ENCODE results near the gene PLVAP.

PLVAP gene

DNA sequence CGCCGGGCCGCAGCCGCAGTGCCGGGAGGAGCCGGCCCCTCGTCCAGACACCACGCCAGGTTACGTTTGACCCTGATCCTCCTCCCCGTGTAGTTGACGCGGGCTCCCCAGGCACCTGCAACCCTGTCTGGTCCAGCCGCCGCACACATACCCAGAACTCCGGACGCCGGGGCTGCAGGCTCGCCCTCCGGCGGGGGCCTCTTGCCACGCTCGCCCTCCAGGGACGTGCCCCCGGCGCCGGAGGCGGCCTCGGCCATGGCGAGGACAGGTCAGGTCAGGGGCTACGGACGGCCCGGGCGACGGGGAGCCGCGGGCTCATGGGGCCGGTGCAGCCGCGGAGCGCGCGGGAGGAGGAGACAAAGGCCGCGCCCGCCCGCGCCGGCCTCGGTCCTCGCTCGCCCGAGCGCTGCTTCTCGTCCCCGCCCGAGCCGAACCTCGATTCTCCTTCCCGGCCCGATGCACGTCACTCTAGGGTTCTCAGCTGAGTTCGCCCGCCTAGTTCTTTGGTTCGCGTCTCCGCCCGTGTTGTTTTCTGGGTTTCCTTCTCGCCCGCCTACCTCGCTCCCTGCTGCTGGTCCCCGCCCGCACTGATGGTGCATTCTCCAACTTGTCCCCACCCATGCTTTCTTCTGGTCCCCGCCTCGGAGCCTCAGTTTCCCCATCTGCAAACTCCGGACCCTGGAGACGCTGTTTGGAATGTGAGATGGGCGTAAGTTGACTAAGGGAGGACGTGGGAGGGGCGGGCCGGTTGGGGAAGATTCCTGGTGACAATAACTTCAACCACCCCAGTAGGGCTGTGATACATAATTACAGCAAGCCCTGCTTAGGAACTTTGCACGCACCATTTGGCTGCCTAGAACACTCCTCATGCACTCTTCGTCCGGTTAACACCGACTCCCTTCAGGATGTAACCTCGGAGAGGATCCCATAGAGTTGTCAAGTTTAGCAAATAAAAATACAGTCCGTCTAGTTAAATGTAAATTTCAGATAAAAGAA is 42.4 kb downstream of the PLVAP start, which contains the start of gene ANO8:
ANO8 (minus strand) TSS at position 442 of the 996 bp plus-strand sequence; CDS start at position 257, 185 bp downstream.
- peak; percentile 98 for DNase-seq

DNA sequence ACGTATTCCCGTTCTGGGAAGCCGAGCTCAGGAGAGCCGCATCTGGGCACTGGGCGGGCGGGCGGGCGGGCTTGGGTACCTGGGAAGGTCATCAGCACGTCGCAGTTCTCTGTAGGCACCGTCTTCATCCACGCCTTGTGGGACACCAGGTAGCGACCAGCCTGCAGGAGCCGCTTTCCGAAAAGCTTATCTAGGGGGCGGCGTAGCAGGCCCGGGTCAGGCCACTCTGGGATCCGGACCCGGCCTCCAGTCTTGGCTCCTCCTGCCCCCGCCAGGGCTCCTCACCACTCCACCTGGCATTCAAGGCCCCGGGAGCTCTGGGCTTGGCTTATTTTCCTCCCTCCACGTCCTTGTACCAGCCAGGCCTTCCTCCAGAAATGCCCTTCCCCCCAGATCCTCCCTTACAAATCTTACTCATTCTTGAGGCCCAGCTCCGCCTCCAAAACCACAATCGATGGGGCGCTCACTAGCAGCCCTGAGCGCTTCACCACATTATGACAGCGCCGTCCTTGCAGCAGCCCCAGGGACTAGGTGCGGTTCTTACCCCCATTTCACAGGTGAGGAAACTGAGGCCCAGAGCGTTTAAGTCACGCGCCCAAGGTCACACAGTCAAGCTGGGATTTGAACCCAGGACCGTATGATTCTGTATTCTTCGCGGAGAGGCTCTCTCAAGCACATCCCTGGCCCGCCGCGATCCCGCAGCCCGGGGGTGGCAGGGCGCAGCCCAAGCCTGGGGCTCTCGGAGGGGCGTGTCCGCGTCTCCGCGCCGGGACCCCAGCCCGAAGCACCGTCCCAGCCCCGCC is 43.3 kb downstream of the PLVAP start:
- no peak for DNase-seq

GRCh38 chr19:17332677-17333581 is 44.2 kb downstream of the PLVAP start:
- DNase-seq, result no peak

DNA sequence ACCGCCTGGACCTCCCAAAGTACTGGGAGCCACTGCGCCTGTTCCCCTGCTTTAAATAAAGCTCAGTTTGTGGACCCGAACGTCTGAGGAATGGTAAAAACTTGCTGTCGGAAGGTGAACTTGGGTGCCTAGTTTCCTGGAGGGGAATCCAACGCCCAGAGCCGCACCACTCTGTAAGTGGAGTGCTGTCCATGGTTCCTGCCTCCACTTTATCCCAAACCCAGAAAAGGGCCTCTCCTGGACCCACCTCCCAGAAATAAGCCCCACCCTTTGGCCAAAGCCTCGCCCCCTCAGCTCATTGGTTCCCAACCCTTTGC is 44.8 kb downstream of the PLVAP start:
- DNase-seq, result no peak

DNA sequence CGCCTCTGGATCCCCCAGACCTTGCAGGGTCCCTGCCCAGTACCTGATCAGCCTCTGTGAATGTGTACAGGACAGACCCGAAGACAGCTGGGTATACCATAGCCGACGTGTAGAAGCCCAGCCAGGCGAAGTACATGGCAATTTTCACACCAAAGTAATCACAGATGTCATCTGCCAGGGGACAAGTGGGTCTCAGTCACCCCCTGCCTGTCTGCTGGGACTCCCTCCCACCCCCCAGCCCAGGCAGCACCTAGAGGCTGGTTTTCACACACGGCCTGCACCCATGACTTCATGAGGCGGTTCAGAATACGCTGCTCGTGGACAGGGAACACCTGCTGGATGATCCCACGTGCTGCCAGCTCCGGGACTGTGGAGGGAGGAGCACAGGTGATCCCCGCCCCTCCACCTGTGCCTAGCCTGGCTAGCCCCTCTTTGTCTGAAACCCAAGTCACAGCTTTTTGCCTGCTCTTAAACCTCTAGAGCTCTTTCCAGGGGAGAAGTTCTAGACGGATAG is 46.0 kb downstream of the PLVAP start:
- no peak for DNase-seq

DNA sequence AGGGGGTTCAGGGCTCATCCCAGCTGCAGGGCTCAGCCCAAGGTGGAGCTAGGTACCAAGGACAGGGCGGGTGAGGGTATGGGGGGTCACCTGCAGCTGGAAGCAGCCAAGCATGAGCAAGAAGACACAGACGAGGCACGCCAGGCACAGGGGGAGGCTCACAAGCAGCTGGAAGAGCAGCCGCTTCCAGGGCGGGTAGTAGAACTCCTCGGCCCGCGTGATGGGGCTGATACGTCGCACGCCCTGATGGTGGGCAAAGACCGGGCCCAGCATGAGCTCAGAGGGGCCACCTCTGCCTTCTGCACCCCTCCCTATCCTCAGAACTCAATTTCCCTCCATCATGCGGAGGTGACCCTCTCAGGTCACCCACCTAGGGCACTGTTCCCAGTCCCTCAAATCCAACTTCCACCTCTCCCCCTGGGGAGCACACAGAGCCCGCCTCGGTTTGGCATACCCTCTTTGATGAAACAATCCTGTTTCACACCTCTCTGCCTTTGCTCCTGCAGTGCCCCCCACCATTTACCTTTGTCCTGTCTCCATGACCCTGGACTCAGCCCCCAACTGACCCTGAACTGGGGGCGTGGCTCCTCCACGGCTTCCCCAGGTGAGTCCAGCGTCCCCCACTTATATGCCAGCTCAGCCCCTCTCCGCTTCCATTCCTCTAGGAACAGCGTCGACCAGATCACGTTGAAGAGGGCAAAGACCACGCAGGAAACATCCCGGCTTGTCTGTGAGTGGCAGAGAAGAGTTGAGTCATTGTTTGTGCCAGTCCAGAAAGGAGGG is 46.7 kb downstream of the PLVAP start:
- DNase-seq, result no peak

DNA sequence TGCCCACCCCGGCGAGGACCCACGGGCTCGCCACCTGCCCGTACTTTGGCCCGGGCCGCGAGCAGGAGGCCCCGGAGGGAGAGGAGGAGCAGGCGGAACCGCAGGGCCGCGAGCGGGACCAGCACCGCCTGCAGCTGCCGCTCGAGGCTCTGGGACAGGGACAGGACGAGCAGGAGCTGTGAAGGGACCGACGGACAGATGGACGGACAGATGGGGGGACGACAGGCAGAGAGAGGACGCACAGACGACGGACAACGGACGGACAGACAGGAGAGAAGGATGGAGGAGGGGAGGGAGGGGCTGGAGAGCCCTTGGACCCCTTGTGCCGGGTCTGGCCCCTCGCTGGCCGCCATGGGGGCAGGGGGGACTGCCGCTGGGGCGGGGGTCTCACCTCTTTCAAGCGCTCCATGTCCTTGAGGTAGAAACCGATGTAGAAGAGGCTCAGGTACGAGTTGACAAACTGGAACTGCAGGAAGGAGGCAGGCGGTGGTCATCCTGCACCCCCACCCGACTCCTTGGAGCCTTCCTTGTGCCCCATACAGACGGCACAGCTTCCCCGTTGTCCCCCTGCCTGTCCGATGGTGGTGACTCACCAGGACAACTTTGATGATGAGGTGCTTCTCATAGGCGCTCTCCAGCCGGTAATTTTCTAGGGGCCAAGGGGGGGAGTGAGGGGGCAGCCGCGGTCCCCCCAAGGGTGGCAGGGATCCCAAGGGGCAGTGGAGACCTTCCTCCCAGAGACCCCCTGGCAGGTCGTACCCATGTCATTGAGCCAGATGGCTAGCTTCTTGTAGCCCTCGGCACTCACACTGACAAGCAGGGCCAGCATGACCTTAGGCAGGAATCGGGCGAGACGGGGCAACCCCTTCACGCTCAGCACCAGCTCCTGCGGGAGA is 47.5 kb downstream of the PLVAP start:
- no peak for DNase-seq

DNA sequence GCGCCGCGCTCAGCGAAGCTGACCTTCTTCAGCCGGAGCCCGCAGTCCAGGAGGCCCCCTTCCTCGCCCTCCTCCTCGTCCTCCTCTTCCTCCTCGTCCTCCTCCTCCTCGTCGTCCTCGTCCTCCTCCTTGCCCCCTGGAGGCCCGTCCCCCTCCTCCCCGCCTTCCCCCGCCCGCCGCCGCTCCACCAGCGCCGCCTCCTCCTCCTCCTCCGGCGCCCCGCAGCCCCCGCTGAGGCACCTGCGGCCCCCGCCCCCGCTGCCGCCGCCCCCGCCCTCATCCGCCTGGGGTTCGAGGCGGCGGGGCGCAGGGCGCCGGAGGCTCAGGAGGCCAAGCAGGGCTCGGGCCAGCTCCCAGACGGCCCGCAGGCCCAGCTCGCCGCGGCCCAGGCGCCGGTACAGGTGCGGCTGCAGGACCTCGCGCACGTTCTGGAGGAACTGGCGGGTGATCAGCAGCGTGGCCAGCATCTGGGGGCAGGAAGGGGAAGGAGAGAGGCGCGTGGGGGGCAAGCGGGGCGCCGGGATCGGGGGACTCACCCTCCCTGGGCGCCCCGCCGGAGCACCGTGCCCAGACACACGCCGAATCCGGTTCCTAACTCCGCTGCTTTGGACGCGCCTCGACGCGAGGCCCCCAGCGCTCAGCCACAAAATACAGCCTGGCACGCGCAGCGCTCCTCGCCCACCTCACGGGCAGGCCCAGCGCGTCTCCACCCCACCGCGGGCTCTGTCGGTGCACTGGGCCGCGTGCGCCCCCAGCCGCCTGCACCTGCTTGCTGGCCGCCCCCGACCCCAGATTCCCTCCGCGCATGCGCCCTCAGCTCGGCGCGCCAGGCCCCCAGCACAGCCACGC is 48.4 kb downstream of the PLVAP start:
- DNase-seq, result peak; percentile 66

- peak; percentile 77 for DNase-seq
These were observed 49.3 kb downstream of the PLVAP start for GRCh38 chr19:17327654-17328516.

- no peak for DNase-seq
These were observed 50.0 kb downstream of the PLVAP start for GRCh38 chr19:17327068-17327653.

- no peak for DNase-seq
These were observed 50.6 kb downstream of the PLVAP start for GRCh38 chr19:17326595-17326966.

DNA sequence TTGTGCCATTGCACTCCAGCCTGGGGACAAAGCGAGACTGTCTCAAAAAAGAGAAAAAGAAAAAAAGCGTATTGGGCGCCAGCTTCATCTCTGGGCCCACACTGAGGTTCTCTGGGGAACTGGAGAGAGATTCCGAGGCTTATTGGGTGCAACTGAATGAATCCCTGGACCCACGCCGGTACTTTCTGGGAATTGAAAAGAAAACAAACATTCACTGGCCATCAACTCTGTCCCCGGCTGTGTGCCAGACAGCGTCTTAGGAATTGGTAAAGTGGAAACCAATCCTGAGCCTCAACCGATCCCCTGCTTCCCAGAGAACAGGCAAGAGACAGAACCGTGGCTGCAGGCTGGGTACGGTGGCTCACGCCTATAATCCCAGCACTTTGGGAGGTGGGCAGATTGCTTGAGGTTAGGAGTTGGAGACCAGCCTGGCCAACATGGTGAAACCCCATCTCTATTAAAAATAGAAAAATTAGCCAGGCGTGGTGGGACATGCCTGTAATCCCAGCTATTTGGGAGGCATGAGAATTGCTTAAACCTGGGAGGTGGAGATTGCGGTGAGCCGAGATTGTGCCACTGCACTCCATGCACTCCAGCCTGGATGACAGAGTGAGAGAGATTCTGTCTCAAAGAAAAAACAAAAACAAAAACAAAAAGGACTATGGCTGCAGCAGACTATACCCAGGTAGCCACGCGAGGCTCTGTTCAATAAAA is 51.1 kb downstream of the PLVAP start:
- DNase-seq, result no peak

GRCh38 chr19:17325133-17325532 is 52.0 kb downstream of the PLVAP start:
- DNase-seq, result no peak

DNA sequence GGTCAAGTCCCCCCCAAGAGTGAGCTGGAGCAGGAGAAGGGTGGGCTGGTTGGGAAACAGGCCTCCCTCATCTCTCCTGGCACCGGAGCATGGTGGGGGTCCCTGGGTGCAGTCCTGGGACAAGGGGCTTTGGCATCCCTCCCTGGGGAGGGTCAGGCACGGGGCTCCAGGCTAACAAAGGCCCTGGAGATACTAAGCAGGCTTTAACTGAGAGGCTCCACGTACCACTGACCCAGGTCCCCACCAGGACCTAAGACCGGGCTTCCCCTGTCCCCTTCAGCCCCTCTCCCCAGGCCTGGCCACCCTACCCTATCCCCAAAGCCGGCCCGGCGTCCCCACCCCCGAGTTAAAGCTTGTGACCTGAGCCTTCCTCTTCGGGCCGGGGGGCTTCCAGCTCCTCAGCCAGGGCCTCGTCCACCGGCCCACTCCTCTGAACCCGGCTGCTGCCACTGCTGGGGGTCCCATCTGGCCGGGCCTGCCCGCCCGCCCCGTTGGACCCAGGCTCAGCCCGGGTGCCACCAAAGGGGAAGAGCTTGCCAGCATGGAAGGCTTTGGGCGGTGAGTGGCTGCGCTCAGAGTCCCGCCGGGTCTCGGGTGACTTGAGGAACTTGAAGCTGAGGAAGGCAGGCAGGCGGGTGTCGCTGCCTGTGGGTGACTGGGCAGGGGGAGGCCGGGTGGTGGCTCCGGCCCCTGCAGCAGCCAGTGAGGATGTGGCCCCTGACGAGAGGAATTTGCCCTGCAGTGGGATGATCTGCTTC is 52.6 kb downstream of the PLVAP start:
- DNase-seq, result no peak

GRCh38 chr19:17323964-17324332 is 53.2 kb downstream of the PLVAP start:
- DNase-seq, result no peak

DNA sequence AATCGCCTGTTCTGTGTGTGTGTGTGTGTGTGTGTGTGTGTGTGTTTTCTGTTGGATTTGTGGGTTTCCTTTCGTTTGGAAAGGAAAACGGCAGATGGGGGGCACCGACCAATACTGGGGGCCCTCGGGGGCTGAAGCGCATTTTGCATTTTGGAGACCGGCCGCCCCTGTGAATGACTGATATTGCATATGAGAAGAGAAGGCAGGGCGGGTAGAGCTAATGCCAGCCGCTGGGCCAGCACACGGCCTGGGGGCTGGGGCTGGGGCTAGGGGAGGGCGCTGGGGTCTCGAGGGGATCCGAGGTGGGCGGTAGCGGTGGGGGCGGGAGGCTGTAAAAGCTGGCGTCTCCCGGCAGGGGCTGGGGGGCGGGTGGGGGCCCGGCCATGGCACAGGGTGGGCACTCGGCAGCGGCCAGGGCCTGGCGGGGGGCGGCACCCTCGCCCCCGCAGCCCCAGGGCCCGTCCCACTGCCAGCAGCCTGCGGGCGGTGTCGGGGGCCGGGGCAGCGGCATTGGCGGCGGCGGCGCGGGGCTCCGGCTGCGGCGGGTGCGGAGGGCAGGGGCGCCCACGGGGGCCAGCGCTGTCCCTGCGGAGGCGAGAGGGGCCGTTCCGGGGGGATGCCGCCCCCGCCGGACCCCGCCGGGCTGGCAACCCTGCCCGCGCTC is 53.7 kb downstream of the PLVAP start:
- DNase-seq, result no peak

All from right kidney (tissue), 1 donor.